VCaP (cell line): ENCODE measurements around the gene SAMD15.
"Not testable (repeated sequence)": the region's sequence is repeated elsewhere in the genome, so short reads cannot be mapped to it uniquely, and the experiment has no call there.

ENCODE experiments used
- H3K27ac ChIP-seq: fragments of 450-650 bp; 2 replicates; pipeline ENCODE4 v1.5.1; 2017
- TF ChIP-seq, protein P1 (sequence below): fragments of 450-650 bp; conservative IDR thresholded peaks from 2 replicates; pipeline ENCODE4 v1.5.1; 2017; ENCODE audit warnings: mild to moderate bottlenecking, moderate library complexity

The SAMD15 gene

DNA sequence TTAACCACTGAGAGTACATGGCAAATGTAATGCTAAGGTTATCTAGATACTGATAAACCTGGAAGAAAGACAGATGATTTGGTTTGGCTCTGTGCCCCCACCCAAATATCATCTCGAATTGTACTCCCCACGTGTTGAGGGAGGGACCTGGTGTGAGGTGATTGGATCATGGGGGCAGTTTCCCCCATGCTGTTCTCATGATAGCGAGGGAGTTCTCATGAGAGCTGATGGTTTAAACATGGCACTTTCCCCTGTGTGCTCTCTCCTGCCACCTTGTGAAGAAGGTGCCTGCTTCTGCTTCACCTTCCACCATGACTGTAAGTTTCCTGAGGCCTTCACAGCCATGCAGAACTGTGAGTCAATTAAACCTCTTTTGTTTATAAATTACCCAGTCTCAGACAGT lies 32.0 kb downstream of the SAMD15 start:
- no peak overlapping the region for H3K27ac ChIP-seq
- TF ChIP-seq, protein P1, sequence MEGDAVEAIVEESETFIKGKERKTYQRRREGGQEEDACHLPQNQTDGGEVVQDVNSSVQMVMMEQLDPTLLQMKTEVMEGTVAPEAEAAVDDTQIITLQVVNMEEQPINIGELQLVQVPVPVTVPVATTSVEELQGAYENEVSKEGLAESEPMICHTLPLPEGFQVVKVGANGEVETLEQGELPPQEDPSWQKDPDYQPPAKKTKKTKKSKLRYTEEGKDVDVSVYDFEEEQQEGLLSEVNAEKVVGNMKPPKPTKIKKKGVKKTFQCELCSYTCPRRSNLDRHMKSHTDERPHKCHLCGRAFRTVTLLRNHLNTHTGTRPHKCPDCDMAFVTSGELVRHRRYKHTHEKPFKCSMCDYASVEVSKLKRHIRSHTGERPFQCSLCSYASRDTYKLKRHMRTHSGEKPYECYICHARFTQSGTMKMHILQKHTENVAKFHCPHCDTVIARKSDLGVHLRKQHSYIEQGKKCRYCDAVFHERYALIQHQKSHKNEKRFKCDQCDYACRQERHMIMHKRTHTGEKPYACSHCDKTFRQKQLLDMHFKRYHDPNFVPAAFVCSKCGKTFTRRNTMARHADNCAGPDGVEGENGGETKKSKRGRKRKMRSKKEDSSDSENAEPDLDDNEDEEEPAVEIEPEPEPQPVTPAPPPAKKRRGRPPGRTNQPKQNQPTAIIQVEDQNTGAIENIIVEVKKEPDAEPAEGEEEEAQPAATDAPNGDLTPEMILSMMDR: peak; percentile 64

DNA sequence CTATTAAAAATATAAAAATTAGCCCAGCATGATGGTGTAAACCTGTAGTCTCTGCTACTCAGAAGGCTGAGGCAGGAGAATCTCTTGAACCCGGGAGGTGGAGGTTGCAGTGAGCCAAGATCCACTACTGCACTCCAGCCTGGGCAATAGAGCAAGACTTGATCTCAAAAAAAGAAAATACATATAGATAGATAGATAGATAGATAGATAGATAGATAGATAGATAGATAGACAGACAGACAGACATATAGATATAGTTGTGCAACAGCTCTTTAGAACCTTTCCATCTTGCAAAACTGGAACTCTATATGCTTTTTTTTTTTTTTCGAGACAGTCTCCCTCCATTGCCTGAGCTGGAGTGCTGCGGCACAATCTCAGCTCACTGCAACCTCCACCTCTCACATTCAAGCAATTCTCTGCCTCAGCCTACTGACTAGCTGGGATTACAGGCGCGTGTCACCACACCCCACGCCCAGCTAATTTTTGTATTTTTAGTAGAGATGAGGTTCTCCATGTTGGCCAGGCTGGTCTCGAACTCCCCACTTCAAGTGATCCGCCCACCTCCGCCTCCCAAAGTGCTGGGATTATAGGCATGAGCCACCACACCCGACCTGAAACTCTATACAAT lies 38.3 kb downstream of the SAMD15 start:
- H3K27ac ChIP-seq: not testable (repeated sequence)

DNA sequence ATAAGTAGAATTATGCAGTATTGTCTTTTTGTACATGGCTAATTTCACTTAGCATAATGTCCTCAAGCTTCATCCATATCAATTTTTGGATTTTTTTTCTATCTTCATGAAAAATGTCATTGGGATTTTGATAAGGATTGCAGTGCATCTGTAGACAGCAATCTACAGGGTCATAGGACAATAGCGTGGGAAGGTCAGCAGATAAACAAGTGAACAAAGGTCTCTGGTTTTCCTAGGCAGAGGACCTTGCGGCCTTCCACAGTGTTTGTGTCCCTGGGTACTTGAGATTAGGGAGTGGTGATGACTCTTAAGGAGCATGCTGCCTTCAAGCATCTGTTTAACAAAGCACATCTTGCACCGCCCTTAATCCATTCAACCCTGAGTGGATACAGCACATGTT lies 38.9 kb downstream of the SAMD15 start:
- not testable (repeated sequence) for H3K27ac ChIP-seq

DNA sequence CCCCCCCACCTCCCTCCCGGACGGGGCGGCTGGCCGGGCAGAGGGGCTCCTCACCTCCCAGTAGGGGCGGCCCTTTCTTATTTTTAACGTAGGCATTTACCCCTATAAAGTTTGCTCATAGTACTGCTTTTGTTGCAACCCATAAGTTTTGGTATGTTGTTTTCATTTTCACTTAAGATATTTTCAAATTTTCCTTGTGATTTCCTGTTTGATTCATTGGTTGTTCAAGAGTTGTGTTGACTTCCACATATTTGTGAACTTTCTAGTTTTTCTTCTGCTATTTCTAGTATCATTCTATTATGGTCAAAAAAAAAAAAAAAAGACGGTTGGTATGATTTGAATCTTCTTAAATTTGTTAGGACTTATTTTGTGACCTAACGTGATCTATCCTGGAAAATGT lies 39.7 kb downstream of the SAMD15 start:
- H3K27ac ChIP-seq: no peak overlapping the region
- TF ChIP-seq, protein P1: no peak

DNA sequence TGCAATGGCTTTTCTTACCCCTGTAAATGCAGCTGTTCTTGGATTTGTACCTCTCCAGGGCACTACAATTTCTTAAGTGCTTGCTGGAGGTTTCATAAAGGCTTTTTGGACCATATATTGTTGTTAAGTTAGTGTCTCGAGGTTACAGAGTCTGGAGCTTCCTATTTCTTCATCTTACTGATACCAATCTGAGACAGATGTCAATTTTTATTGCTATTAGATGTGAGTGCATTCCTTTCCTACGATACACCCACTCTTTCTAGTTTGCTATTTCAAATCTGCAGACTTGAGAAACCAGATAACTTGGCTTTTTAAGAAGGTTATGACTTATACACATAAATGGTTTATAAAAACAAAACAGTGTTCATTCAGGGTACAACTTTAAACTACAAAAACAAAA lies 44.0 kb downstream of the SAMD15 start:
- TF ChIP-seq, protein P1: no peak
- H3K27ac ChIP-seq: no peak overlapping the region

DNA sequence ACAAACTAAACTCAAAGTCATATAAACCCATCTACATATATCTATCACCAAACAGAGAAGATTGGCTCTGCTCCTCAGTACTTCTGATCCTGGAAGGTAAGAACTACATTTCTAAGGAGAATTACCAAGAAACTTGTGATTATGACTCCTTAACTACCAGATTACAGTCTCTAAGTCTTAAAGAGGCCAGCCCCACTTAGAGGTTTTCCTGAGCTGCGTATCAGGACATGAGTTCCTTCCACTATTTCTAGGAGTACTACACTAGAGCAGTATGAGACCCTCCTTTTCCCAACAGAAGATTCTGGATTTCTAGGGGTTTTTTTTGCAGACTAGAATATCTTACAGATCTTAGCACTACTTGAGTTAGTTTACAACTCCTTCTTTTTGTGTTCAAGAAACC lies 46.2 kb downstream of the SAMD15 start, which contains the start of gene NOXRED1:
Gene NOXRED1 (minus strand): TSS at position 101 of the 400 bp plus-strand sequence. CDS start 634 bp downstream, outside the sequence.
- TF ChIP-seq, protein P1: no peak
- H3K27ac ChIP-seq: no peak within 1 kb of the TSS

DNA sequence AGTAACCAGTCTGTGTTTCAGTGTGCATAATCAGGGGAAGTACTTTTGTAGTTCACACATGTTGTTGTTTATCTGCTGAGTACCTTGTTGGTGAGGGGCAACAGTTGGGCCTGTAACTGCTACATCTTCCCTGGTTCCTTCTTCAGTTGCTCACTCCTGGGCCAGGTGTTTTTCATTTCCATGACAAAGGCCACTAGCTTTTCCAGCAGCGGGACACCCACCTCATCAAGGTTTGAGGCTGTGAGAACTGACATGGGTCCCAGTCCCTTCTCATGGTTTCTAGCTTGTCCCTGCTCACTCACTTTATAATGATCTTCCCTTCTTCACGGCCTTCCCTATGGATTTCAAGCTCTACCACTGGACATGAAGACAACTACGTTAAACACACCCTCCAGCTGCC lies 47.7 kb downstream of the SAMD15 start:
- TF ChIP-seq, protein P1: no peak

DNA sequence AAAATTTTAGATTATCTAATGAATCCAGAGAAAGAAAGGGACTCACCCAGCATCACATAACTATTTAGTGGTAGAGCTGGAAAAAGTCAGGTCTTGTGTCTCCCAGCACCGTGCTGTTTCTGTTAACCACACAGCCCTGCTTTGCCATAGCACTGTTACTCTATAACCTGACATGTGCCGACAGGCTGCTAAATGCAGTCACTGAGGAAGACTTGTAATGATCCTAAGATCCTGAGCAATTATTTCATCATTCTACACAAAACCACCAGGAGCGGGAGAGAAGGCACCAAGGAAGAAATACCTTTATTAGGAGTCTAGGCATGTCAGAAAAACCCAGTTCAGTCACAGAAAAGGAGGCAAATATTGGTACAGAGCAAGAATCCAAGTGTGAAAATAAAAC lies 49.2 kb downstream of the SAMD15 start:
- H3K27ac ChIP-seq: no peak overlapping the region
- TF ChIP-seq, protein P1: no peak

More for the DNA sequence above, 47.7 kb downstream of the SAMD15 start:
- H3K27ac ChIP-seq: no peak overlapping the region

DNA sequence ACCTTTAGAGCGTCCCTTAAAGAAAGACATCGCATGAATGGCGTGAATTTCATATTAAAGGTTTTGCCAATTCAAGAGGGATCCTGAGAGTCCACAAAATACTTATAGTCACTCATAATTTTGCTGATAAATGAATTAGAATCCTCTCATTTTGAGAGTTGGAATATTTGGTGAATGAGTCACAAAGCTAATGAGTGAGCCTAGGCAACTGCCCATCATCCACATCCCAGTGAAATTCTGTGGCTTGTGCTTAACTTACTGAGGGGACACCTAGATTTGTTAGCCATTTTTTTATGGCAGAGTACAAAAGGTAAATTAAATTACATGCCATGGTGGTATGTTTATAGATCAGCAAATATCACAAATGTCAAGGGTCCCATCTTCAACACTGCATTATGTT lies 58.9 kb downstream of the SAMD15 start:
- TF ChIP-seq, protein P1: no peak
- H3K27ac ChIP-seq: no peak overlapping the region
